ENCODE measurements around the gene PKP4. TPM values are rescaled to one million over a fixed set of nuclear protein-coding genes. Genes with fewer than 3 reads are reported as not detected.
A peak's percentile ranks its signal among the peaks of the same experiment; 100 is the strongest.

Gene PKP4
- total RNA-seq, 6 donors from 2014 or later, result 37.5 to 160 (median 60.8) TPM

- no peak for ATAC-seq (ENCODE audit: low FRiP score in 2 of 2)
- TF ChIP-seq POLR2AphosphoS5 (IDR thresholded peaks at IDR 0.05) (no peak), POLR2A (IDR thresholded peaks at IDR 0.05) (no peak), EP300 (IDR thresholded peaks at IDR 0.05) (no peak), CTCF (IDR thresholded peaks at IDR 0.05) (no peak)
- H3K27me3 ChIP-seq, result no peaks in the 10 kb centered on the region
- peaks cover 0 to 17% (median 6%) of the 10 kb centered on the region in 4 donors for H3K4me1 ChIP-seq
- no peak for DNase-seq
- H3K4me3 ChIP-seq, result no peak overlapping the region
- no peaks in the 10 kb centered on the region for H3K9me3 ChIP-seq
- 47 to 60% methylated on average over 4 of the region's 4 CpGs for WGBS, 2 donors
- peaks cover 9 to 69% (median 23%) of the 10 kb centered on the region in 4 donors for H3K36me3 ChIP-seq
- H3K27ac ChIP-seq, result no peak overlapping the region
These were observed 210.8 kb downstream of the PKP4 start for GRCh38 chr2:158667586-158667985.

- H3K36me3 ChIP-seq, result peaks cover 6 to 63% (median 22%) of the 10 kb centered on the region in 4 donors
- H3K4me1 ChIP-seq, result peaks cover 0 to 17% (median 6%) of the 10 kb centered on the region in 4 donors
- no peaks in the 10 kb centered on the region for H3K9me3 ChIP-seq
- 77 to 84% methylated on average over 5 of the region's 5 CpGs for WGBS, 2 donors
- DNase-seq (no peak), ATAC-seq (ENCODE audit: low FRiP score in 2 of 2) (peak in 1 of 2 donors; percentile 91)
- TF ChIP-seq POLR2AphosphoS5 (IDR thresholded peaks at IDR 0.05) (no peak), POLR2A (IDR thresholded peaks at IDR 0.05) (no peak), EP300 (IDR thresholded peaks at IDR 0.05) (no peak), CTCF (IDR thresholded peaks at IDR 0.05) (no peak)
- no peaks in the 10 kb centered on the region for H3K27me3 ChIP-seq
- no peak overlapping the region for H3K27ac ChIP-seq
- no peak overlapping the region for H3K4me3 ChIP-seq
These were observed 211.4 kb downstream of the PKP4 start for GRCh38 chr2:158668001-158668765.

- WGBS, 2 donors, result 90 to 96% methylated on average over 3 of the region's 3 CpGs
- DNase-seq, result no peak
- ATAC-seq (ENCODE audit: low FRiP score in 2 of 2), result no peak
- TF ChIP-seq POLR2AphosphoS5 (IDR thresholded peaks at IDR 0.05), result no peak
- no peak for TF ChIP-seq CTCF (IDR thresholded peaks at IDR 0.05)
- TF ChIP-seq POLR2A (IDR thresholded peaks at IDR 0.05), result no peak
- TF ChIP-seq EP300 (IDR thresholded peaks at IDR 0.05), result no peak
- H3K4me3 ChIP-seq, result no peak overlapping the region
- H3K27me3 ChIP-seq, result no peaks in the 10 kb centered on the region
- peaks cover 6 to 68% (median 20%) of the 10 kb centered on the region in 4 donors for H3K36me3 ChIP-seq
- H3K27ac ChIP-seq, result no peak overlapping the region
- peaks cover 0 to 15% (median 6%) of the 10 kb centered on the region in 4 donors for H3K4me1 ChIP-seq
- no peaks in the 10 kb centered on the region for H3K9me3 ChIP-seq
These were observed 213.5 kb downstream of the PKP4 start for GRCh38 chr2:158670292-158670691.

GRCh38 chr2:158671360-158672245 is 214.9 kb downstream of the PKP4 start:
- H3K4me3 ChIP-seq, result no peak overlapping the region
- H3K4me1 ChIP-seq, result peaks cover 0 to 10% (median 3%) of the 10 kb centered on the region in 4 donors
- WGBS, 2 donors, result 81 to 90% methylated on average over 19 of the region's 19 CpGs
- no peaks in the 10 kb centered on the region for H3K9me3 ChIP-seq
- TF ChIP-seq POLR2A (IDR thresholded peaks at IDR 0.05), result no peak
- no peak for TF ChIP-seq POLR2AphosphoS5 (IDR thresholded peaks at IDR 0.05)
- no peak for TF ChIP-seq CTCF (IDR thresholded peaks at IDR 0.05)
- TF ChIP-seq EP300 (IDR thresholded peaks at IDR 0.05), result no peak
- no peaks in the 10 kb centered on the region for H3K27me3 ChIP-seq
- no peak for ATAC-seq (ENCODE audit: low FRiP score in 2 of 2)
- H3K27ac ChIP-seq, result no peak overlapping the region
- DNase-seq, result no peak
- peaks cover 6 to 80% (median 28%) of the 10 kb centered on the region in 4 donors for H3K36me3 ChIP-seq
